ENCODE results near the gene DOCK11. TPM values are rescaled to one million over a fixed set of nuclear protein-coding genes. Genes with fewer than 3 reads are reported as not detected.
"Not testable (repeated sequence)": the region's sequence is repeated elsewhere in the genome, so short reads cannot be mapped to it uniquely, and the experiment has no call there.

DOCK11 gene
- 10 to 100 TPM; 62.6 to 66.0 TPM for total RNA-seq

DNA sequence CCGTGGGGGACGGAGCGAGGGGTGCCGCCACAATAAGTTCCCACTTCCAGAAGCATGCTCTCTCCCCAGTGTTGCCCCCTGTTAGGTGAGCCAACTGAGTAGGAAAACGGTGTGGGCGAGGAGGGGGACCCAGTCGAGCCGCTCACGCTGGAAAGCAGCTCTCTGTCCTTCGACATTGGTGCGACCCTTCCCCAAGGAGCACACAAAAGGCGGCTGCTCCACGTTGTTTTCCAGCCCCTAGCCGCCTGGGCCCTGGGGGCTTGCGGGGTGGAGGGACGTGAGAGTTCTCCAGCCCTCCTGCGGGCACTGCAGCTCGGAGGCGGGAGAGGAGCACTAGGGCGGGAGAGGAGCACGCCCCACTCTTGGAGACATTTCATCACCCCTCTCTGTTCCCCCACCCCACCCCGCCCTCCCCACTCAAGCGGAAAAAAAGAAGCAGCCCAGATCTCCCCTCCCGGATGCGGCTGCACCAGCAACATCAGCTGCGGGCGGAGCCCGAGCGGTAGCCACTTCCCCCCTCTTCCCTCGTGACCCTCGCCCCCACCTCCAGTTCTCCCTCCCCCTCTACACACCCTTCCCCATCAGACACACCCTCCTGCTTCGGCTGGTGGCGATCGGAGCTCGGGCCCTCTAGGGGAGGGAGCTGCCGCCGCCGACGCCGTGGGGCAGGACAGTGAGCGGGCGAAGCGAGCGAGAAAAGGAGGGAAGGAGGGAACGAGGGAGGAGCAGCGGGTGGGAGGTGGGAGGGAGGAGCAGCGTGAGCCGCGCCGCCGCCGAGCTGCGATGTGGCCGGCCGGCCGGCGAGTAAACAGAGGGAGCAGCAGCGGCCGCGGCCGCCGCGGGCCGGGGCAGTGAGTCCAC, at the start of gene DOCK11:
Gene DOCK11 (plus strand): TSS at position 755 of the 861 bp plus-strand sequence. CDS start 157 bp downstream, outside the sequence.
- Mint-ChIP-seq H3K4me3 (peak within 1 kb of the TSS; percentile 99), H3K9me3 (ENCODE audit: insufficient read depth) (no peaks in the 10 kb centered on the region), H3K4me1 (ENCODE audit: low read depth) (peaks cover 31% of the 10 kb centered on the region), H3K36me3 (ENCODE audit: low read depth) (peaks cover 11% of the 10 kb centered on the region), H3K27ac (peak within 1 kb of the TSS; percentile 99), H3K27me3 (ENCODE audit: low read depth) (no peaks in the 10 kb centered on the region)
- ATAC-seq (peak; percentile 72), DNase-seq (peak; percentile 89)
- CTCF ChIA-PET = interaction anchor here (0.9 to 3.8 kb wide), 5 partner anchors 19 to 107 kb away, joined by 3 to 23 read pairs (median 4); no protein-coding TSS in a partner anchor
- POLR2A ChIA-PET = interaction anchor here (0.6 to 5.1 kb wide), 10 partner anchors 25 to 217 kb away, joined by 3 to 155 read pairs (median 8); partner anchors contain the start of gene WDR44

DNA sequence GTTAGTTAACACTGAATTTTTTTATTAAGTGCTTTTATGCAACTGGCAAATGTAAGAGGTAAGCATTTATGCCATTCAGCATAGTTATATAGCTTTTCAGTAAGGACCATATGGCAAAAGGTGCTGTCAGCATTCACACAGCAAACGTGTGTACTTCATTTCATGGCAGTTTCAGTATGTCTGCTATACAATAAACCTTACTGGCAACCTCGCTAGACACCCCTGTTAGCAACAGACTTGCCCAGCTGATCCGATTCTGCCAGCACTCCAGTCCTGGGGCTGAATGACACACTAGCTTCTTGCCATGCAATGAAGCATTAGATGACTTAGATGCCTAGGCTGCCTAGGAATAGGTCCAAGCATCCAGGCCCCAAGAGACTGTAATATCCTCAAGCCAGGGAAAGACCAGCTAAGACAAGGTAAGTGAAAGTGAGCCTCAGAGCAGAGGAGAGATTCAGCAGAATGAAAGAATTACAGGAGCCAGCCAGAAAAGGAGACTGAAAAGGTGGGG, 47.3 kb upstream of the DOCK11 start:
- H3K9me3 Mint-ChIP-seq (ENCODE audit: insufficient read depth) = no peaks in the 10 kb centered on the region
- H3K27ac Mint-ChIP-seq = no peak overlapping the region
- ATAC-seq (no peak), DNase-seq (no peak)
- ChIA-PET CTCF (no interaction called here), POLR2A (no interaction called here)
- H3K4me1 Mint-ChIP-seq (ENCODE audit: low read depth) = no peaks in the 10 kb centered on the region
- H3K36me3 Mint-ChIP-seq (ENCODE audit: low read depth) = peaks cover 11% of the 10 kb centered on the region
- H3K4me3 Mint-ChIP-seq = no peak overlapping the region
- H3K27me3 Mint-ChIP-seq (ENCODE audit: low read depth) = no peaks in the 10 kb centered on the region

DNA sequence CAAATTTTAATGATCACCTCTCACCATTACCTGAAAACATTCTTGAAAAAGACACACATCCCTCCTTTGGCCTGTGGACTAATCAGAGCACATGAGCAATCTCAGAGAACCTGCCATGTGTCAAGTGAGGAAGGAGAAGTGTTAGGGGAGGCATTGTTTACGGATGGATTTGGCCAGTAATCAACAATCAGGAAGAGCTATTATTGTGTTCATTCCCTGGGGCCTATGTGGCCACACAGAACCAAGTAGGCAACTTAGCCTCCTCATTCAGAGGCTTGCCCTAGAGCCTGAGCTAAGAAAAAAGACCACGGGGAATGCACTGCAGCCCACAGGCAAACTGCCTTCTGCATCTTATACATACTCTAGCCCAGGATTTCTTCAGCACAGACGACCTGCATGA, 40.6 kb upstream of the DOCK11 start:
- H3K4me1 Mint-ChIP-seq (ENCODE audit: low read depth) = no peaks in the 10 kb centered on the region
- no peak overlapping the region for H3K27ac Mint-ChIP-seq
- no peak overlapping the region for H3K4me3 Mint-ChIP-seq
- H3K27me3 Mint-ChIP-seq (ENCODE audit: low read depth) = no peaks in the 10 kb centered on the region
- ATAC-seq (no peak), DNase-seq (no peak)
- ChIA-PET CTCF (interaction anchor here (1.7 kb wide), 1 partner anchor 147 kb away, joined by 5 read pairs; no protein-coding TSS in a partner anchor), POLR2A (interaction anchor here (0.6 kb wide), 1 partner anchor 401 kb away, joined by 3 read pairs; no protein-coding TSS in a partner anchor)
- H3K36me3 Mint-ChIP-seq (ENCODE audit: low read depth) = peaks cover 9% of the 10 kb centered on the region
- no peaks in the 10 kb centered on the region for H3K9me3 Mint-ChIP-seq (ENCODE audit: insufficient read depth)

DNA sequence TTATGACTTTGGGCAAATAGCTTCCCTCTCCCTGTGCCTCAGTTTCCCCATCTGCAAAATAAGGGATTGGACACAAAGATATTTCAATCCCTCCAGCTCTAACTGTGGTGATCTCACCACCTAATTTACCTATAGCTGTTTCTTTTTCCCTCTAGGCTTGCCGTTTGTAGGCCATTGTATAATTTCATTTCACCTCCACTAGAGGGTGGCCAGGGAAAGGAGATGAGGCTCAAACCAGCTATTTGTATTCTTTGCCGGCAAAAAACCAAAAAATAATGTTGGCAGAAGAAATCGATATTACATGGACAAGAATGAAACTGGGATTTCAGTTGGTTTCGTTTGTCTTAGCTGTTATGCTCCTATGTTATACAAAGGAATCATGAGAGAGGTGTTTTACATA, 36.1 kb upstream of the DOCK11 start:
- ATAC-seq (peak; percentile 71), DNase-seq (peak; percentile 27)
- Mint-ChIP-seq H3K4me3 (no peak overlapping the region), H3K27ac (no peak overlapping the region), H3K36me3 (ENCODE audit: low read depth) (no peaks in the 10 kb centered on the region), H3K4me1 (ENCODE audit: low read depth) (no peaks in the 10 kb centered on the region), H3K9me3 (ENCODE audit: insufficient read depth) (no peaks in the 10 kb centered on the region), H3K27me3 (ENCODE audit: low read depth) (no peaks in the 10 kb centered on the region)
- ChIA-PET CTCF (interaction anchor here (0.7 to 3.4 kb wide), 16 partner anchors 9 to 350 kb away, joined by 3 to 49 read pairs (median 4); partner anchors contain the start of gene DOCK11), POLR2A (interaction anchor here (2.2 kb wide), 1 partner anchor 37 kb away, joined by 10 read pairs; the partner anchor contains the start of gene DOCK11)

DNA sequence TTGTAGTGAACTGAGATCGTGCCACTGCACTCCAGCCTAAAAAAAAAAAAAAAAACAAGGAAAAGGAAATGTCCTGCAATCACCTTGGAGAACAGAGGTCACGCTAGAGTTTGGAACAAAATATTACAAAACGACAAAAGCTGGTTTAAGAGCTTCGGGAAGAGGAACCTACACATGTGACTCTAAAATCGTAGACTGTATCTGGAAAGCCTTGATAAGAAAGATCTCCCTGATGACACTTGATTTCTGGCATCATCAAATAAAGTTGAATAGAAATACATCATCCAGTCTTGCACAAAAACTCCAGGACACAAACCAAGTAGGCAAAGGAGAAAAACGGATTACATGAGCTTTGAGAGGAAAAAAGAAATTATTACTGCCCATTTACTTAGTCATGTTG, 31.1 kb upstream of the DOCK11 start:
- CTCF ChIA-PET = no interaction called here
- Mint-ChIP-seq H3K4me1 (ENCODE audit: low read depth) (no peaks in the 10 kb centered on the region), H3K36me3 (ENCODE audit: low read depth) (no peaks in the 10 kb centered on the region), H3K4me3 (no peak overlapping the region), H3K27me3 (ENCODE audit: low read depth) (peaks cover 2% of the 10 kb centered on the region), H3K27ac (no peak overlapping the region), H3K9me3 (ENCODE audit: insufficient read depth) (no peaks in the 10 kb centered on the region)
- DNase-seq (no peak), ATAC-seq (no peak)
- POLR2A ChIA-PET = no interaction called here

DNA sequence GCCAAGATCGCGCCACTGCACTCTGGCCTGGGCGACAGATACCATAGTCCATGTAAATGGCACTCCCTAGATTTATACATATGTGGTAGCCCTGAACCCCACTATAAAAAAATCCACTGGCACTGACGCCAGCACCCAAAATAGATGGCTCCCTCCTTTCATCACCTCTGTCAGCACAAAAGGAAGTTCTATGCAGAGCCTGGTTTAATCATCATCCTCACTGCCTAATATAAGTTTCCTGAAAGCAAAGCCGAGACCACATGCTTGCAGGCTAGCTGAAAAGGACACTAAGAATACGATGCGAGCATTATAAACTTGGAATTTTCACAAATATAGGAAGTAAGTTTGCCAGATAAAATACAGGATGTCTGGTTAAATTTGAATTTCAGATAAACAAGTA, 27.5 kb upstream of the DOCK11 start:
- ChIA-PET POLR2A (no interaction called here), CTCF (interaction anchor here (1.4 kb wide), 1 partner anchor 8 kb away, joined by 3 read pairs; no protein-coding TSS in a partner anchor)
- no peaks in the 10 kb centered on the region for H3K4me1 Mint-ChIP-seq (ENCODE audit: low read depth)
- no peak overlapping the region for H3K27ac Mint-ChIP-seq
- no peak overlapping the region for H3K4me3 Mint-ChIP-seq
- ATAC-seq (no peak), DNase-seq (no peak)
- peaks cover 4% of the 10 kb centered on the region for H3K27me3 Mint-ChIP-seq (ENCODE audit: low read depth)
- H3K9me3 Mint-ChIP-seq (ENCODE audit: insufficient read depth) = no peaks in the 10 kb centered on the region
- no peaks in the 10 kb centered on the region for H3K36me3 Mint-ChIP-seq (ENCODE audit: low read depth)

DNA sequence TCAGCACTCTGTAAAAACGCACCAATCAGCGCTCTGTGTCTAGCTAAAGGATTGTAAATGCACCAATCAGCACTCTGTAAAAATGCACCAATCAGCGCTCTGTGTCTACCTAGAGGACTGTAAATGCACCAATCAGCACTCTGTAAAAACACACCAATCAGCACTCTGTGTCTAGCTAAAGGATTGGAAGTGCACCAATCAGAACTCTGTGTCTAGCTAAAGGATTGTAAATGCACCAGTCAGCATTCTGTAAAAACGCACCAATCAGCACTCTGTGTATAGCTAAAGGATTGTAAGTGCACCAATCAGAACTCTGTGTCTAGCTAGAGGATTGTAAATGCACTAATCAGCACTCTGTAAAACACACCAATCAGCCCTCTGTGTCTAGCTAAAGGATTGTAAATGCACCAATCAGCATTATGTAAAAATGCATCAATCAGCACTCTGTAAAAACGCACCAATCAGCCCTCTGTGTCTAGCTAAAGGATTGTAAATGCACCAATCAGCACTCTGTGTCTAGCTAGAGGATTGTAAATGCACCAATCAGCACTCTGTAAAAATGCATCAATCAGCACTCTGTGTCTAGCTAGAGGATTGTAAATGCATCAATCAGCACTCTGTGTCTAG, 24.8 kb upstream of the DOCK11 start:
- H3K4me1 Mint-ChIP-seq (ENCODE audit: low read depth); DNase-seq; H3K4me3 Mint-ChIP-seq; CTCF ChIA-PET; H3K27ac Mint-ChIP-seq; H3K36me3 Mint-ChIP-seq (ENCODE audit: low read depth); ATAC-seq; H3K27me3 Mint-ChIP-seq (ENCODE audit: low read depth); H3K9me3 Mint-ChIP-seq (ENCODE audit: insufficient read depth): not testable (repeated sequence)
- POLR2A ChIA-PET = interaction anchor here (1.5 kb wide), 1 partner anchor 25 kb away, joined by 6 read pairs; the partner anchor contains the start of gene DOCK11

DNA sequence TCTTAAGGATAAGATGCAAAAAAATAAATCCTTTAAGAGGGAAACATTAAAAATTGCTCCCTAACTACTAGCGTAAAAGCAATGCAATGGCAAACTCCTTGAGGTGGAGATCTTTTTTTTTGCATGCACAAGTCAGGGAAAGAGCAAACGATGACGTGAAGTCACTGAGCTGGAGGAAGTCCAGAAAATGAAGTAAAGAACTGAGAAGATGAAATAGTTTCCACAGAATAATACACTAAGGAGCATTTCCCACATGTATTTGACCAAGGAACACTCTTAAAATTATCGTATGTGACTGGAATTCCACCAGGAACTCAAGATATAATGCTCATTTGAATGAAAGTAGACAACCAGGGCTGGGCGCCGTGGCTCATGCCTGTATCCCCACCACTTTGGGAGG, 21.0 kb upstream of the DOCK11 start:
- H3K9me3 Mint-ChIP-seq (ENCODE audit: insufficient read depth) = no peaks in the 10 kb centered on the region
- ATAC-seq = no peak
- no peak for DNase-seq
- CTCF ChIA-PET = interaction anchor here (0.6 kb wide), 1 partner anchor 219 kb away, joined by 3 read pairs; no protein-coding TSS in a partner anchor
- H3K4me1 Mint-ChIP-seq (ENCODE audit: low read depth) = no peaks in the 10 kb centered on the region
- H3K27me3 Mint-ChIP-seq (ENCODE audit: low read depth) = peaks cover 2% of the 10 kb centered on the region
- H3K36me3 Mint-ChIP-seq (ENCODE audit: low read depth) = no peaks in the 10 kb centered on the region
- H3K27ac Mint-ChIP-seq = no peak overlapping the region
- H3K4me3 Mint-ChIP-seq = no peak overlapping the region
- POLR2A ChIA-PET = interaction anchor here (0.8 kb wide), 1 partner anchor 127 kb away, joined by 4 read pairs; no protein-coding TSS in a partner anchor

DNA sequence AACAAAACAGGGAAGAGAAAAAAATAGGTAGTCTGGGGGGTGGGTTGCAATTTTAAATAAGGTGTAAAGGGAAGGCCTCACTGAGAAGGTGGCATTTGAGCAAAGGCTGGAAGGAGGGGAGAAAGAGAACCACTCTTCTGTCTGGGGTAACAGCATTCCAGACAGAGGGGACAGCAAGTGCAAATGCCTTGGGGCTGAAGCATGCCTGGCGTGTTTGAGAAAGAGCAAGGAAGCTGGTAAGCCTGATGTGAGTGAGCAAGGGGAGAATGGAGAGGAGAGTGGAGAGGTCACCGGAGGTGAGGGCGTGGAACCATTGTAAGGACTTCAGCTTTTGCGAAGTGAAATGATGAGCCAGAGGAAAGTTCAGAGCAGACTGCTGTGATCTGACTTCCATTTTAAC, 19.7 kb upstream of the DOCK11 start:
- no peak for ATAC-seq
- ChIA-PET CTCF (interaction anchor here (1.4 kb wide), 1 partner anchor 19 kb away, joined by 3 read pairs; no protein-coding TSS in a partner anchor), POLR2A (no interaction called here)
- Mint-ChIP-seq H3K4me1 (ENCODE audit: low read depth) (no peaks in the 10 kb centered on the region), H3K9me3 (ENCODE audit: insufficient read depth) (no peaks in the 10 kb centered on the region), H3K27me3 (ENCODE audit: low read depth) (peaks cover 2% of the 10 kb centered on the region), H3K4me3 (no peak overlapping the region), H3K27ac (no peak overlapping the region), H3K36me3 (ENCODE audit: low read depth) (no peaks in the 10 kb centered on the region)
- no peak for DNase-seq

DNA sequence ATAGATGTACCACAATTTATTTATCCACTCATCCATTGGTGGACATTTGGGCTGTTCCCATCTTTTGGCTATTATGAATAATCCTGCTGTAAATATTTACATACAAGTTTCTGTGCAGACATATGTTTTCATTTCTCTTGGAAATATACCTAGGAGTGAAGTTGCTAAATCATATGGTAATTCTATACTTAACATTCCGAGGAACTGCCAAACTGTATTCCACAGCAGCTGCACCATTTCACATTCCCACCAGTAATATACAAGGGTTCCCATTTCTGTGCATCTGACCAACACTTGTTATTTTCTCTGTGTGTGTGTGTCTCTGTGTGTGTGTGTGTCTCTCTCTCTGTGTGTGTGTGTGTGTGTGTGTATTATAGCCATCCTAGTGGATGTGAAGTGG, 15.4 kb upstream of the DOCK11 start:
- POLR2A ChIA-PET = interaction anchor here (0.6 kb wide), 1 partner anchor 18 kb away, joined by 3 read pairs; no protein-coding TSS in a partner anchor
- H3K36me3 Mint-ChIP-seq (ENCODE audit: low read depth) = no peaks in the 10 kb centered on the region

DNA sequence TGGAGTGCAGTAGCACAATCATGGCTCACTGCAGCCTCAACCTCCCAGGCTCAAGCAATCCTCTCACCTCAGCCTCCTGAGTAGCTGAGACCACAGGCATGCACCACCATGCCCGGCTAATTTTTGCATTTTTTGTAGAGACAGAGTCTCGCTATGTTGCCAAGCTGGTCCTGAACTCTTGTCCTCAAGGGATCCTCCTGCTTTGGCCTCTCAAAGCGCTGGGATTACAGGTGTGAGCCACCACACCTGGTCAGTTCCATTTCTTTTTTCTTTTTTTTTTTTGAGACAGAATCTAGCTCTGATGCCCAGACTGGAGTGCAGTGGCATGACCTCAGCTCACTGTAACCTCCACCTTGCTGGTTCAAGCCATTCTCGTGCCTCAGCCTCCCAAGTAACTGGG, 13.2 kb upstream of the DOCK11 start:
- POLR2A ChIA-PET; H3K36me3 Mint-ChIP-seq (ENCODE audit: low read depth); H3K27me3 Mint-ChIP-seq (ENCODE audit: low read depth); DNase-seq; H3K4me3 Mint-ChIP-seq; H3K9me3 Mint-ChIP-seq (ENCODE audit: insufficient read depth); ATAC-seq; CTCF ChIA-PET; H3K4me1 Mint-ChIP-seq (ENCODE audit: low read depth); H3K27ac Mint-ChIP-seq: not testable (repeated sequence)

More for the DNA sequence above, 15.4 kb upstream of the DOCK11 start:
- no peak for DNase-seq
- no peak overlapping the region for H3K4me3 Mint-ChIP-seq
- H3K27ac Mint-ChIP-seq = no peak overlapping the region
- no peaks in the 10 kb centered on the region for H3K9me3 Mint-ChIP-seq (ENCODE audit: insufficient read depth)
- CTCF ChIA-PET = no interaction called here
- no peaks in the 10 kb centered on the region for H3K27me3 Mint-ChIP-seq (ENCODE audit: low read depth)
- ATAC-seq = no peak
- no peaks in the 10 kb centered on the region for H3K4me1 Mint-ChIP-seq (ENCODE audit: low read depth)

All from activated CD8-positive, alpha-beta T cell treated with anti-CD3 and anti-CD28 coated beads, Interleukin-2, amount 10 ng/mL, durations not matched to agents 7 days and 5 days (primary cell).